IMR-90 (cell line): ENCODE results near the gene TMTC1. TPM values are rescaled to one million over a fixed set of nuclear protein-coding genes. Genes with fewer than 3 reads are reported as not detected.

Experiments
- ATAC-seq: fragments of 200-7000 bp; cut with Tn5 transposase; 2 replicates; pipeline ENCODE4 v1.9.1; 2020; ENCODE audit warnings: low read depth, mild to moderate bottlenecking, moderate library complexity
- BruUV-seq: library from RNA; stranded (reverse); fragments of 400-500 nt; replicated peaks from 2 replicates; lab custom pipeline; 2021; lab: Mats Ljungman, UMichigan
- CTCF ChIA-PET: fragments of 300-600 bp; formaldehyde crosslinking; extraction: SDS; loops from one replicate; lab custom pipeline; 2021; ENCODE audit warnings: antibody characterized with exemption; lab: Yijun Ruan, JAX
- POLR2A ChIA-PET: fragments of 300-600 bp; sonication (Branson Sonifier 250); formaldehyde crosslinking; loops from one replicate; lab custom pipeline; 2022; ENCODE audit warnings: antibody characterized with exemption; ENCODE audit not compliant: unreplicated experiment; lab: Charles Lee
- DNase-seq: peaks from one replicate; pipeline ENCODE4 v3.0.0; 2013
- H2AFZ ChIP-seq: replicated peaks from 2 replicates; pipeline ENCODE3; 2013; ENCODE audit warnings: low read length, mild to moderate bottlenecking; ENCODE audit not compliant: poor library complexity
- H2AK5ac ChIP-seq: 2 replicates; pipeline ENCODE4 v1.6.1; 2013; ENCODE audit warnings: low read depth, low read length, inconsistent platforms
- H2AK9ac ChIP-seq: replicated peaks from 2 replicates; pipeline ENCODE3; 2013; ENCODE audit warnings: mild to moderate bottlenecking, low read depth, low read length, moderate library complexity; ENCODE audit not compliant: poor library complexity
- H2BK120ac ChIP-seq: 2 replicates; pipeline ENCODE4 v1.6.1; 2013; ENCODE audit warnings: low read depth, low read length, inconsistent platforms
- H2BK15ac ChIP-seq: 3 replicates; pipeline ENCODE4 v1.6.1; 2013; ENCODE audit warnings: low read depth, low read length, inconsistent platforms
- H2BK20ac ChIP-seq: 2 replicates; pipeline ENCODE4 v1.6.1; 2013; ENCODE audit warnings: low read depth, mild to moderate bottlenecking, inconsistent platforms, low read length, moderate library complexity
- H2BK5ac ChIP-seq: 2 replicates; pipeline ENCODE4 v1.6.1; 2013; ENCODE audit warnings: mild to moderate bottlenecking, low read depth, low read length, inconsistent platforms; ENCODE audit not compliant: poor library complexity, severe bottlenecking
- H3K14ac ChIP-seq: replicated peaks from 2 replicates; pipeline ENCODE4 v1.6.1; 2013; ENCODE audit warnings: low read depth, low read length, inconsistent platforms
- H3K18ac ChIP-seq: 2 replicates; pipeline ENCODE4 v1.6.1; 2013; ENCODE audit warnings: low read depth, low read length, control low read depth
- H3K23ac ChIP-seq: 2 replicates; pipeline ENCODE4 v1.6.1; 2013; ENCODE audit warnings: low read depth, low read length, inconsistent platforms
- H3K27ac ChIP-seq: 2 replicates; pipeline ENCODE4 v1.5.1; 2013; ENCODE audit warnings: mild to moderate bottlenecking, control low read depth, low read length; ENCODE audit not compliant: insufficient read depth
- H3K27me3 ChIP-seq: 2 replicates; pipeline ENCODE4 v1.6.1; 2013; ENCODE audit warnings: low read length; ENCODE audit not compliant: control insufficient read depth, insufficient read depth
- H3K36me3 ChIP-seq: 2 replicates; pipeline ENCODE4 v1.6.1; 2013; ENCODE audit warnings: low read length, mixed read lengths; ENCODE audit not compliant: control insufficient read depth, insufficient read depth
- H3K4ac ChIP-seq: 2 replicates; pipeline ENCODE4 v1.6.1; 2013; ENCODE audit warnings: low read depth, low read length, inconsistent platforms
- H3K4me1 ChIP-seq: 2 replicates; pipeline ENCODE4 v1.6.1; 2013; ENCODE audit warnings: low read length, mixed read lengths; ENCODE audit not compliant: control insufficient read depth, insufficient read depth
- H3K4me2 ChIP-seq: 2 replicates; pipeline ENCODE4 v1.6.1; 2013; ENCODE audit warnings: low read depth, mild to moderate bottlenecking, control low read depth, low read length, moderate library complexity
- H3K4me3 ChIP-seq: 2 replicates; pipeline ENCODE4 v1.5.1; 2013; ENCODE audit warnings: low read depth, mild to moderate bottlenecking, control low read depth, low read length, moderate library complexity; ENCODE audit not compliant: insufficient read depth
- H3K56ac ChIP-seq: 2 replicates; pipeline ENCODE4 v1.6.1; 2013; ENCODE audit warnings: low read length, inconsistent platforms; ENCODE audit not compliant: insufficient read depth; ENCODE audit errors: extremely low read depth
- H3K79me1 ChIP-seq, 2 experiments: 2 replicates each; pipeline ENCODE4 v1.6.1; 2013; ENCODE audit warnings: low read length in 2 of 2, inconsistent platforms in 1 of 2, low read depth in 1 of 2
- H3K9ac ChIP-seq: 2 replicates; pipeline ENCODE4 v1.6.1; 2013; ENCODE audit warnings: low read depth, low read length, control low read depth
- H3K9me1 ChIP-seq: 2 replicates; pipeline ENCODE4 v1.6.1; 2013; ENCODE audit warnings: low read length, inconsistent platforms; ENCODE audit not compliant: insufficient read depth
- H3K9me3 ChIP-seq: 2 replicates; pipeline ENCODE4 v1.6.1; 2013; ENCODE audit warnings: low read length; ENCODE audit not compliant: control insufficient read depth, insufficient read depth
- H4K20me1 ChIP-seq: 2 replicates; pipeline ENCODE4 v1.6.1; 2013; ENCODE audit warnings: low read length, inconsistent platforms; ENCODE audit not compliant: insufficient read depth
- H4K5ac ChIP-seq: 2 replicates; pipeline ENCODE4 v1.6.1; 2013; ENCODE audit warnings: mild to moderate bottlenecking, low read depth, low read length, control low read depth
- H4K8ac ChIP-seq, 2 experiments: 2 replicates each; pipeline ENCODE4 v1.6.1; 2013; ENCODE audit warnings: low read depth in 2 of 2, low read length in 2 of 2, control low read depth in 1 of 2, inconsistent platforms in 1 of 2
- H4K91ac ChIP-seq: 2 replicates; pipeline ENCODE4 v1.6.1; 2013; ENCODE audit warnings: low read depth, low read length, inconsistent platforms; ENCODE audit not compliant: insufficient read depth
- BHLHE40 ChIP-seq: fragments of 150-350 bp; IDR thresholded peaks from 2 replicates; pipeline ENCODE4 v1.6.1; 2016; ENCODE audit warnings: mild to moderate bottlenecking, low read depth, low read length
- FOS ChIP-seq: fragments of 150-350 bp; IDR thresholded peaks from 2 replicates; pipeline ENCODE4 v1.6.1; 2016; ENCODE audit warnings: low read depth, low read length
- WGBS, 2 experiments: methylation state at CpG; one replicate each; pipeline versions ENCODE4 v1.1.5 to v1.1.7; 2013; ENCODE audit warnings: missing lambda C conversion rate in 2 of 2; ENCODE audit not compliant: insufficient read length in 1 of 2; ENCODE audit errors: extremely low coverage in 2 of 2; 5-methylcytosine and 5-hydroxymethylcytosine counted together
- dilution Hi-C: fragments of 300-500 bp; cut with HindIII; formaldehyde crosslinking; loops from one replicate; pipeline ENCODE4 v1.14.3; 2018; ENCODE audit warnings: low sequenced_read_pairs; ENCODE audit not compliant: unreplicated experiment
- in situ Hi-C: fragments of 300-500 bp; cut with MboI; formaldehyde crosslinking; loops from 3 replicates; pipeline ENCODE4 v1.14.3; 2019; ENCODE audit warnings: low sequenced_read_pairs, inconsistent platforms, mixed read lengths
- intact Hi-C: fragments of 100-400 bp; cut with micrococcal nuclease; formaldehyde crosslinking; loops from 2 replicates; pipeline ENCODE4 v1.10.0; 2022
- polyA plus RNA-seq, 3 experiments: library from polyadenylated mRNA; depleted of rRNA; stranded (reverse); fragments of >200 nt; gene quantifications; 2 replicates each; pipeline ENCODE4 v1.2.3, GENCODE V29; 2012; ENCODE audit warnings: low replicate concordance in 1 of 3
- total RNA-seq: library from RNA; depleted of rRNA; stranded (reverse); fragments of >200 nt; gene quantifications from 2 replicates; pipeline ENCODE4 v1.2.3, GENCODE V29; 2012

The TMTC1 gene
- total and polyA plus RNA-seq, 2 of the 4 experiments (the other 2 are of a cell fraction), result 12.5 to 36.4 TPM

DNA sequence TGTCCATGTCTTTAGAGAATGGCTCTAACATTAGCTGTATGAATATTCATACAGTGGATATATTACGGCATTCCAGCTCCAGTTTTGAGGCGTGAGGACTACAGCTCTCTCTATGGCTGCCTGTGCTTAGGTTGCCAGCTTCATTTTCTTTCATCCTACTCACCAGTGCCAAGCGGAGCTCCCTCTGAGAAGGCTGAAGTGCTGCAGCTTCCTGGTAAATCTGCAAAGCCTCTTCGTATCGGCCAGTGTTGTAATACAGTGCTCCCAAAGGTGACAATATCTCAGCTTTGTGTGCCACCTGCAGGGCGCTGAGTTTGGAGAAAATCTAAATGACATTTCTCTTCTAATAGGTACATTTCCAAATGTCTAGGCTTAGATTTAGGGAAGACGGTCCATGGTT, 266.5 kb downstream of the TMTC1 start:
- 0 out of 2 replicates have a peak, but pooled peaks cover 4% of the 10 kb centered on the region for H4K20me1 ChIP-seq
- no peak overlapping the region for H4K5ac ChIP-seq
- H3K14ac ChIP-seq, result no peak overlapping the region; the same call in 1 of the 2 replicates
- H3K4me2 ChIP-seq, result no peak overlapping the region
- POLR2A ChIA-PET, result no interaction called here
- peak overlapping the region; percentile 75 for H2BK20ac ChIP-seq
- H3K18ac ChIP-seq, result no peak overlapping the region
- TF ChIP-seq FOS (no peak), BHLHE40 (no peak)
- dilution Hi-C loops, result no loop called here
- 0 out of 2 replicates have a peak overlapping the region, but pooled peaks have one; percentile 3 for H3K23ac ChIP-seq
- peaks cover 0 to 7% of the 10 kb centered on the region in 2 experiments; a peak in 1 of 4 replicates for H3K79me1 ChIP-seq
- peak overlapping the region; percentile 22; the same call in 1 of the 2 replicates for H4K91ac ChIP-seq
- 0 out of 3 replicates have a peak overlapping the region, but pooled peaks have one; percentile 5 for H2BK15ac ChIP-seq
- H3K9me3 ChIP-seq, result no peaks in the 10 kb centered on the region
- ATAC-seq (peak; percentile 6; the same call in 1 of the 2 replicates), DNase-seq (no peak)
- no peak overlapping the region for H3K9ac ChIP-seq
- BruUV-seq, result no TSS peak
- 0 out of 2 replicates have a peak overlapping the region, but pooled peaks have one; percentile 26 for H3K56ac ChIP-seq
- no peak overlapping the region for H2AFZ ChIP-seq
- no peak overlapping the region for H2AK9ac ChIP-seq
- H3K4me3 ChIP-seq, result no peak overlapping the region
- H3K4ac ChIP-seq, result peak overlapping the region; percentile 26
- intact Hi-C loops, result loop anchor here (5.0 to 10.0 kb wide), 2 partner anchors 210 to 928 kb away; no protein-coding TSS in a partner anchor
- H3K4me1 ChIP-seq, result peaks cover 5% of the 10 kb centered on the region
- CTCF ChIA-PET, result no interaction called here
- no peaks in the 10 kb centered on the region for H3K27me3 ChIP-seq
- H3K27ac ChIP-seq, result peak overlapping the region; percentile 30; the same call in 1 of the 2 replicates
- peaks cover 12% of the 10 kb centered on the region for H3K36me3 ChIP-seq
- in situ Hi-C loops, result loop anchor here (25.0 kb wide), 1 partner anchor 1295 kb away; no protein-coding TSS in a partner anchor
- no peak overlapping the region for H2BK5ac ChIP-seq
- H2AK5ac ChIP-seq, result peak overlapping the region; percentile 74; the same call in 1 of the 2 replicates
- peak overlapping the region in 1 of 2 experiments; percentile 14; a peak in 1 of 4 replicates for H4K8ac ChIP-seq
- H2BK120ac ChIP-seq, result peak overlapping the region; percentile 62
- H3K9me1 ChIP-seq, result peaks cover 19% of the 10 kb centered on the region; the same call in 1 of the 2 replicates
- no CpG with 5 or more reads among the region's 7 CpGs for WGBS, 2 experiments
